Measurements from ENCODE around the gene RGMA.

Gene RGMA

DNA sequence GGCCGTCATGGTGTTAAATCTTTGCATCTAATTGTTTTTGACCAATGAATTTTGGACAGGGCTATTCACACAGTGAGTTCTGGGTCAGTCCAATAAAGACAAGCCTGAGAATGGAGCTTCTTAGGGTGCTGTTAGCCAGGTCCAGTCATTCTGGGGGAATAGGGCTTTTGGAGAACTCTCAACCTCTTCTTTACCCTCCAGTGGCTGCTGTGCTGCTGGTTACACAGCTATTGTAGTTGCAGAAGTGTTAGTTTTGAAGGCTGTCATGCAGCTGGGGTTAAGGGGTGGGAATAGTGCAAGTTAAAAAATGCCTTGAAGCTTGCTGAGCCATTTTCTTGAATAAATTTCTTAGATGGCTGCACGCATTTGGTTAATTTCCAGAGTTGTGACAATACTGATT, 99.0 kb downstream of the RGMA start:
- Histone ChIP-seq H3K79me2 (peaks cover 5% of the 10 kb centered on the region), H2AFZ (no peak overlapping the region), H3K9ac (no peak overlapping the region), H3K27me3 (ENCODE audit: control insufficient read depth, insufficient read depth, low read length) (no peaks in the 10 kb centered on the region), H3K4me1 (no peaks in the 10 kb centered on the region), H3K36me3 (ENCODE audit: control insufficient read depth, insufficient read depth, low read length) (no peaks in the 10 kb centered on the region), H3K4me2 (ENCODE audit: low read length) (no peak overlapping the region), H3K27ac (no peak overlapping the region), H3K4me3 (ENCODE audit: low read depth, low read length) (no peak overlapping the region), H3K9me3 (ENCODE audit: control insufficient read depth, low read length) (no peaks in the 10 kb centered on the region)
- TF ChIP-seq, protein P1, sequence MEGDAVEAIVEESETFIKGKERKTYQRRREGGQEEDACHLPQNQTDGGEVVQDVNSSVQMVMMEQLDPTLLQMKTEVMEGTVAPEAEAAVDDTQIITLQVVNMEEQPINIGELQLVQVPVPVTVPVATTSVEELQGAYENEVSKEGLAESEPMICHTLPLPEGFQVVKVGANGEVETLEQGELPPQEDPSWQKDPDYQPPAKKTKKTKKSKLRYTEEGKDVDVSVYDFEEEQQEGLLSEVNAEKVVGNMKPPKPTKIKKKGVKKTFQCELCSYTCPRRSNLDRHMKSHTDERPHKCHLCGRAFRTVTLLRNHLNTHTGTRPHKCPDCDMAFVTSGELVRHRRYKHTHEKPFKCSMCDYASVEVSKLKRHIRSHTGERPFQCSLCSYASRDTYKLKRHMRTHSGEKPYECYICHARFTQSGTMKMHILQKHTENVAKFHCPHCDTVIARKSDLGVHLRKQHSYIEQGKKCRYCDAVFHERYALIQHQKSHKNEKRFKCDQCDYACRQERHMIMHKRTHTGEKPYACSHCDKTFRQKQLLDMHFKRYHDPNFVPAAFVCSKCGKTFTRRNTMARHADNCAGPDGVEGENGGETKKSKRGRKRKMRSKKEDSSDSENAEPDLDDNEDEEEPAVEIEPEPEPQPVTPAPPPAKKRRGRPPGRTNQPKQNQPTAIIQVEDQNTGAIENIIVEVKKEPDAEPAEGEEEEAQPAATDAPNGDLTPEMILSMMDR (IDR thresholded peaks at IDR 0.05), result no peak

DNA sequence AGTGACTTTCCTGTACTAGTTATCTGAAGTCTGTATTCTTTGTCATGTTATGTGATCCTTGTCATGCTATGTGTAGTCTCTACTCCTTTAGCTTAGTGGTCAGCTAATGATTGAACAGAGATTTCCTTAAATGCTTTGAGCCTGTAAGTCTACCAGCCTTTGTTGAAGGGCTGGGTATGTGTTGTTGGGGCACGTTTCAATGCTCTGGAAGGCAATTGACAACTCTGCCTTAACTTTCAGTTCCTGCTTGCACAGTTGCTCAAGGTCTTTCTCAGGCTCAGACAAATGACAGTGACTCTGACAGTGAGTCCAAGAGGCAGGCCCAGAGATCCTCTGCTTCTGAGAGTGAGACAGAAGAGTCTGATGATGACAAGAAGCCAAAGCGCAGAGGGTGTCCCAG, 99.5 kb downstream of the RGMA start:
- TF ChIP-seq, protein P1 (IDR thresholded peaks at IDR 0.05), result no peak
- H3K79me2 ChIP-seq, result peaks cover 5% of the 10 kb centered on the region
- H3K4me1 ChIP-seq, result no peaks in the 10 kb centered on the region
- no peak overlapping the region for H3K27ac ChIP-seq
- no peaks in the 10 kb centered on the region for H3K36me3 ChIP-seq (ENCODE audit: control insufficient read depth, insufficient read depth, low read length)
- no peak overlapping the region for H3K9ac ChIP-seq
- H3K4me3 ChIP-seq (ENCODE audit: low read depth, low read length), result no peak overlapping the region
- H3K4me2 ChIP-seq (ENCODE audit: low read length), result no peak overlapping the region
- no peaks in the 10 kb centered on the region for H3K9me3 ChIP-seq (ENCODE audit: control insufficient read depth, low read length)
- no peak overlapping the region for H2AFZ ChIP-seq
- H3K27me3 ChIP-seq (ENCODE audit: control insufficient read depth, insufficient read depth, low read length), result no peaks in the 10 kb centered on the region

Measured in parathyroid adenoma (tissue), 2 donors.